ENCODE results near the gene CHMP6. TPM values are rescaled to one million over a fixed set of nuclear protein-coding genes. Genes with fewer than 3 reads are reported as not detected.

CHMP6 gene
- total RNA-seq, 1 experiment from 2014 or later = 22.0 TPM

DNA sequence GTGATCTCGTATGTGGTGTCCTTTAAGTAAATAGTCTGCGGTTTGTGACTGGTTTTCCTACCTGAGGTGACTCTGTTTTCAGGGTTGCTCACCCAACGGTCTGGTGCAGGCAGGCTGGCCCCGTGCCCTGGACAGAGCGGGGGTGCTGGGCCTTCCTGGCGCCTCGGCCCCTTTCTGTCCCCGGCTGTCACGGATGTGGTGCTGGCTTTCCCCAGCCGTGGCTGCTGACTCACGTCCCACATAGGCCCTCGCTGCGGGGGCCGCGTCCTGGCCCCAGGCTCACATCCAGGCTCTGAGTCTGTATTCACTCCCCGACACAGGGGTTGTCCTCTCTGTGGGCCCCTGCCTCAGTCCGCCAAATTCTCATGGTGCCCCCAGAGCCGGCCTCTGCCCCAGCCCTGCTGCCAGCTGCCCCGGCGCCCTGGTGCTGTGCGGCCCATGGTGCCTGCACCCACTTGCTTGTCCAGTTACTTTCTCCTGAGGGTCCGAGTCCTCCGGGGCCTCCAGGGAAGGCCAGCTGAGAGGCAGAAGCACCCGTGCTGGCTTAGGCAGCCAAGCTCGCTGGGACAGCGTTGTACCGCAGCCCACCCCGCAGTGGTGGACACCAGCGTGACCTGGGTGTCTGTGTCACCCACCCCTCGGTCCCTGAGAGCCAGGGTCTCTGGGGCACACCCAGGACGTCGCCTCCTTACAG lies 5.9 kb downstream of the CHMP6 start:
- Histone ChIP-seq H3K4me3 (replicated peaks in 1 of 2; ENCODE audit: low read depth in 1 of 2, low read length in 2 of 2) (no peak overlapping the region), H2AFZ (ENCODE audit: low read depth, low read length, poor library complexity, severe bottlenecking) (no peak overlapping the region), H3K4me2 (ENCODE audit: low read length) (no peak overlapping the region), H3K36me3 (ENCODE audit: control insufficient read depth in 1 of 2, insufficient read depth in 2 of 2, low read length in 2 of 2) (peaks cover 24 to 36% of the 10 kb centered on the region in 2 experiments; a peak in 3 of 4 replicates), H3K9me3 (ENCODE audit: control insufficient read depth in 1 of 2, insufficient read depth in 1 of 2, low read depth in 1 of 2, low read length in 2 of 2) (no peaks in the 10 kb centered on the region), H3K79me2 (ENCODE audit: insufficient read depth, low read length) (peaks cover 5% of the 10 kb centered on the region; the same call in 1 of the 2 replicates), H3K27ac (ENCODE audit: low read depth, low read length) (no peak overlapping the region), H3K9me2 (ENCODE audit: insufficient read depth) (no peaks in the 10 kb centered on the region), H4K20me1 (ENCODE audit: insufficient read depth) (no peaks in the 10 kb centered on the region), H3K9ac (ENCODE audit: low read length) (no peak overlapping the region), H3K27me3 (ENCODE audit: insufficient read depth, low read length) (no peaks in the 10 kb centered on the region), H3K4me1 (ENCODE audit: control insufficient read depth in 1 of 2, insufficient read depth in 2 of 2, low read length in 2 of 2) (peaks cover 16 to 22% of the 10 kb centered on the region in 2 experiments)
- intact Hi-C loops (cut with micrococcal nuclease) = no loop called here
- no peak for TF ChIP-seq EZH2 (IDR thresholded peaks at IDR 0.05)
- no peak for TF ChIP-seq ZNF274 (IDR thresholded peaks at IDR 0.05; ENCODE audit: low read depth, low read length)
- TF ChIP-seq, protein P1, sequence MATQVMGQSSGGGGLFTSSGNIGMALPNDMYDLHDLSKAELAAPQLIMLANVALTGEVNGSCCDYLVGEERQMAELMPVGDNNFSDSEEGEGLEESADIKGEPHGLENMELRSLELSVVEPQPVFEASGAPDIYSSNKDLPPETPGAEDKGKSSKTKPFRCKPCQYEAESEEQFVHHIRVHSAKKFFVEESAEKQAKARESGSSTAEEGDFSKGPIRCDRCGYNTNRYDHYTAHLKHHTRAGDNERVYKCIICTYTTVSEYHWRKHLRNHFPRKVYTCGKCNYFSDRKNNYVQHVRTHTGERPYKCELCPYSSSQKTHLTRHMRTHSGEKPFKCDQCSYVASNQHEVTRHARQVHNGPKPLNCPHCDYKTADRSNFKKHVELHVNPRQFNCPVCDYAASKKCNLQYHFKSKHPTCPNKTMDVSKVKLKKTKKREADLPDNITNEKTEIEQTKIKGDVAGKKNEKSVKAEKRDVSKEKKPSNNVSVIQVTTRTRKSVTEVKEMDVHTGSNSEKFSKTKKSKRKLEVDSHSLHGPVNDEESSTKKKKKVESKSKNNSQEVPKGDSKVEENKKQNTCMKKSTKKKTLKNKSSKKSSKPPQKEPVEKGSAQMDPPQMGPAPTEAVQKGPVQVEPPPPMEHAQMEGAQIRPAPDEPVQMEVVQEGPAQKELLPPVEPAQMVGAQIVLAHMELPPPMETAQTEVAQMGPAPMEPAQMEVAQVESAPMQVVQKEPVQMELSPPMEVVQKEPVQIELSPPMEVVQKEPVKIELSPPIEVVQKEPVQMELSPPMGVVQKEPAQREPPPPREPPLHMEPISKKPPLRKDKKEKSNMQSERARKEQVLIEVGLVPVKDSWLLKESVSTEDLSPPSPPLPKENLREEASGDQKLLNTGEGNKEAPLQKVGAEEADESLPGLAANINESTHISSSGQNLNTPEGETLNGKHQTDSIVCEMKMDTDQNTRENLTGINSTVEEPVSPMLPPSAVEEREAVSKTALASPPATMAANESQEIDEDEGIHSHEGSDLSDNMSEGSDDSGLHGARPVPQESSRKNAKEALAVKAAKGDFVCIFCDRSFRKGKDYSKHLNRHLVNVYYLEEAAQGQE (IDR thresholded peaks at IDR 0.05; ENCODE audit: low read depth) = no peak
- TF ChIP-seq, protein P2, sequence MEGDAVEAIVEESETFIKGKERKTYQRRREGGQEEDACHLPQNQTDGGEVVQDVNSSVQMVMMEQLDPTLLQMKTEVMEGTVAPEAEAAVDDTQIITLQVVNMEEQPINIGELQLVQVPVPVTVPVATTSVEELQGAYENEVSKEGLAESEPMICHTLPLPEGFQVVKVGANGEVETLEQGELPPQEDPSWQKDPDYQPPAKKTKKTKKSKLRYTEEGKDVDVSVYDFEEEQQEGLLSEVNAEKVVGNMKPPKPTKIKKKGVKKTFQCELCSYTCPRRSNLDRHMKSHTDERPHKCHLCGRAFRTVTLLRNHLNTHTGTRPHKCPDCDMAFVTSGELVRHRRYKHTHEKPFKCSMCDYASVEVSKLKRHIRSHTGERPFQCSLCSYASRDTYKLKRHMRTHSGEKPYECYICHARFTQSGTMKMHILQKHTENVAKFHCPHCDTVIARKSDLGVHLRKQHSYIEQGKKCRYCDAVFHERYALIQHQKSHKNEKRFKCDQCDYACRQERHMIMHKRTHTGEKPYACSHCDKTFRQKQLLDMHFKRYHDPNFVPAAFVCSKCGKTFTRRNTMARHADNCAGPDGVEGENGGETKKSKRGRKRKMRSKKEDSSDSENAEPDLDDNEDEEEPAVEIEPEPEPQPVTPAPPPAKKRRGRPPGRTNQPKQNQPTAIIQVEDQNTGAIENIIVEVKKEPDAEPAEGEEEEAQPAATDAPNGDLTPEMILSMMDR (IDR thresholded peaks at IDR 0.05 in 2 of 3, conservative IDR thresholded peaks at IDR 0.05 in 1 of 3; ENCODE audit: borderline replicate concordance in 1 of 3, insufficient read depth in 1 of 3, low read depth in 2 of 3, low read length in 2 of 3) = no peak
- no peak for ATAC-seq
- ChIA-PET CTCF (no interaction called here), RAD21 (ENCODE audit: low non-redundant PET in 1 of 2, low total read pairs in 2 of 2, uncharacterized antibody in 2 of 2, unreplicated experiment in 2 of 2) (no interaction called here), POLR2A (no interaction called here)
- DNase-seq (ENCODE audit: low read depth, low spot score) = no peak
- BruUV-seq (replicated peaks) = no TSS peak
